ENCODE results near the gene SRPK2.

The SRPK2 gene

DNA sequence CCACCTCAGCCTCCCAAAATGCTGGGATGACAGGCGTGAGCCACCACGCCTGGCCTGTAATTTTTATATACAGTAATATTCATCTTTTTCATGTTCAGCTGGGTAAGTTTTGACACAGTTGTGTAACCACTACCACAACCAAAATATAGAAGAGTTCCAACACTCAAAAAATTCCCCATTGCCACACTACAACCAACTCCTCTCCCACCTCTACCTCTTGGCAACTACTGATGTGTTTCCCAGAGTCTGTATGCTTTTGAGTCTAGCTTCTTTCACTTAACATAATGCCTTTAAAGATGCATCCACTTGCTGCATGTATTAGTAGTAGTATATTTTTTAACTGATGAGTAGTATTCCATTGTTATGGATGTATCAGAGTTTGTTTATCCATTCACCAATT lies 90.7 kb downstream of the SRPK2 start:
- no peak overlapping the region for H2AFZ ChIP-seq (ENCODE audit: low read length)
- H3F3A ChIP-seq (ENCODE audit: insufficient read depth, low read length): no peaks in the 10 kb centered on the region
- H3K4me2 ChIP-seq (ENCODE audit: low read length): no peak overlapping the region
- no peaks in the 10 kb centered on the region for H3K9me3 ChIP-seq (ENCODE audit: low read length)
- H3K79me2 ChIP-seq (ENCODE audit: insufficient read depth, low read length): no peaks in the 10 kb centered on the region
- TF ChIP-seq EZH2 (IDR thresholded peaks at IDR 0.05; ENCODE audit: borderline replicate concordance, low read length): no peak
- TF ChIP-seq CTCF (IDR thresholded peaks at IDR 0.05; ENCODE audit: low read length): no peak
- H3K36me3 ChIP-seq (ENCODE audit: insufficient read depth, low read length): no peaks in the 10 kb centered on the region
- H3K27ac ChIP-seq (ENCODE audit: low read depth, low read length, poor library complexity, severe bottlenecking): no peak overlapping the region
- no peaks in the 10 kb centered on the region for H3K4me1 ChIP-seq (ENCODE audit: insufficient read depth, low read length, severe bottlenecking)
- H3K9me2 ChIP-seq (ENCODE audit: low read depth, low read length): no peaks in the 10 kb centered on the region
- no peaks in the 10 kb centered on the region for H3K27me3 ChIP-seq (ENCODE audit: insufficient read depth, low read length)
- no peak overlapping the region for H3K9ac ChIP-seq (ENCODE audit: low read length)
- H4K20me1 ChIP-seq (ENCODE audit: insufficient read depth, low read length): no peaks in the 10 kb centered on the region
- H3K4me3 ChIP-seq (ENCODE audit: low read depth, low read length, poor library complexity, severe bottlenecking): no peak overlapping the region

GRCh38 chr7:105297309-105297708 lies 91.4 kb downstream of the SRPK2 start:
- H3K4me3 ChIP-seq (ENCODE audit: low read depth, low read length, poor library complexity, severe bottlenecking): no peak overlapping the region
- no peak overlapping the region for H3K27ac ChIP-seq (ENCODE audit: low read depth, low read length, poor library complexity, severe bottlenecking)
- H3K4me1 ChIP-seq (ENCODE audit: insufficient read depth, low read length, severe bottlenecking): no peaks in the 10 kb centered on the region
- H3K36me3 ChIP-seq (ENCODE audit: insufficient read depth, low read length): no peaks in the 10 kb centered on the region
- no peaks in the 10 kb centered on the region for H3F3A ChIP-seq (ENCODE audit: insufficient read depth, low read length)
- no peaks in the 10 kb centered on the region for H3K9me3 ChIP-seq (ENCODE audit: low read length)
- no peaks in the 10 kb centered on the region for H4K20me1 ChIP-seq (ENCODE audit: insufficient read depth, low read length)
- no peaks in the 10 kb centered on the region for H3K79me2 ChIP-seq (ENCODE audit: insufficient read depth, low read length)
- H3K9ac ChIP-seq (ENCODE audit: low read length): no peak overlapping the region
- TF ChIP-seq EZH2 (IDR thresholded peaks at IDR 0.05; ENCODE audit: borderline replicate concordance, low read length) (no peak), CTCF (IDR thresholded peaks at IDR 0.05; ENCODE audit: low read length) (no peak)
- H3K9me2 ChIP-seq (ENCODE audit: low read depth, low read length): no peaks in the 10 kb centered on the region
- H2AFZ ChIP-seq (ENCODE audit: low read length): no peak overlapping the region
- H3K4me2 ChIP-seq (ENCODE audit: low read length): no peak overlapping the region
- H3K27me3 ChIP-seq (ENCODE audit: insufficient read depth, low read length): no peaks in the 10 kb centered on the region

- H4K20me1 ChIP-seq (ENCODE audit: insufficient read depth, low read length): no peaks in the 10 kb centered on the region
- no peak for TF ChIP-seq EZH2 (IDR thresholded peaks at IDR 0.05; ENCODE audit: borderline replicate concordance, low read length)
- no peak for TF ChIP-seq CTCF (IDR thresholded peaks at IDR 0.05; ENCODE audit: low read length)
- H3K4me2 ChIP-seq (ENCODE audit: low read length): no peak overlapping the region
- no peak overlapping the region for H3K27ac ChIP-seq (ENCODE audit: low read depth, low read length, poor library complexity, severe bottlenecking)
- H3K4me1 ChIP-seq (ENCODE audit: insufficient read depth, low read length, severe bottlenecking): no peaks in the 10 kb centered on the region
- no peaks in the 10 kb centered on the region for H3K79me2 ChIP-seq (ENCODE audit: insufficient read depth, low read length)
- H3F3A ChIP-seq (ENCODE audit: insufficient read depth, low read length): no peaks in the 10 kb centered on the region
- H2AFZ ChIP-seq (ENCODE audit: low read length): no peak overlapping the region
- no peak overlapping the region for H3K9ac ChIP-seq (ENCODE audit: low read length)
- H3K36me3 ChIP-seq (ENCODE audit: insufficient read depth, low read length): no peaks in the 10 kb centered on the region
- no peaks in the 10 kb centered on the region for H3K9me2 ChIP-seq (ENCODE audit: low read depth, low read length)
- no peaks in the 10 kb centered on the region for H3K27me3 ChIP-seq (ENCODE audit: insufficient read depth, low read length)
- H3K4me3 ChIP-seq (ENCODE audit: low read depth, low read length, poor library complexity, severe bottlenecking): no peak overlapping the region
- no peaks in the 10 kb centered on the region for H3K9me3 ChIP-seq (ENCODE audit: low read length)
These were observed 92.2 kb downstream of the SRPK2 start for GRCh38 chr7:105296491-105296890.

All from OCI-LY1 (cell line).